HG03135 (cell line): ENCODE results near the gene TMEM117.

Experiments
- ATAC-seq: cut with Tn5 transposase; IDR thresholded peaks from one replicate; pipeline ENCODE4 v1.9.1; 2021; ENCODE audit warnings: mild to moderate bottlenecking, moderate library complexity; ENCODE audit not compliant: unreplicated experiment

Gene TMEM117

DNA sequence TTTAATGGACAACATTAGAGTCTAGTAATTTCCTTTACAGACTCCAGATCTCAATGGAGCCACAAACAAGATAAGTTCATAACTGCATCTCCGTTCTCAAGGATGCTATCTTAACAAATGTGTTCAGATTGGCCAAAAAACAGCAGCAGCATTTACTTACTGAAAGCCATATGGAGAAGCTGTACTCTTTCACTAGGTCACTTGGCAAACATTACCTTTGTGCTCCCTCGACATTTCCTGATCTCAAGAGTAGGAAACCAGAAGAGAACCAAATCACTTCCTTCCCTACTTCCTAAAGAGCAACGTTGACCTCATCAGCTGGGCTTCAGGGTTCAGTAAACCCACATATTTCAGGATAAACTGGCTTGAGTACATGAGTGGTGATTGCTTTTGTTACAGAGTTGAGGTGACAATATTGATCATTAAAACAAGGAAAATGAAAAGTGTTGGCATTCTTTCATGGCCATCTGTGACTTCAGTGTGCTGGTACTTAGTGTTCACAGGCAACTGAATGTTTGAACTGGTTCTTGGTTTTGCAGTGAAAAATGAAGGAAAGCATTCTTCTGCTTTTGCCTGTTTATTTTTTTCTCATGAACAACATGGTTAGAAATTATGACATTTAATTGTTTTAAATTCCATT, 449.6 kb downstream of the TMEM117 start:
- no peak for ATAC-seq

DNA sequence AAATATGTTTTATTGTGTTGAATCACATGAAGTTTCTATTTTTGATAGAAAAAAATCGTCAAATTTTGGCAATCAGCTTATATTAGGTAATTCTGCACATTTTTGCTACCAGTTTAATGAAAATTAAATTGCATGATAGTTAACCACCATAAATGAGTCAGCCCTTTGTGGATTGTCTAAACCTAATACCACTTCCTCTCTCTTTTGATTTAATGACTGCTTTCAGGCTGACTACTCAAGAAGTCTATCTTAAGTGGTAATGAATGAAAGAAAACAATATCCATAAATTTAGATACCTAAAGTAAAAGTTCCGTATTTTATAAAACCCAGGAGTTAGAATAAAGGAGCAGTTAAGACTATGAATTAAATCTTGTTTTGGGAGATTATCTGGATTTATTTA, 450.5 kb downstream of the TMEM117 start:
- ATAC-seq, result no peak

DNA sequence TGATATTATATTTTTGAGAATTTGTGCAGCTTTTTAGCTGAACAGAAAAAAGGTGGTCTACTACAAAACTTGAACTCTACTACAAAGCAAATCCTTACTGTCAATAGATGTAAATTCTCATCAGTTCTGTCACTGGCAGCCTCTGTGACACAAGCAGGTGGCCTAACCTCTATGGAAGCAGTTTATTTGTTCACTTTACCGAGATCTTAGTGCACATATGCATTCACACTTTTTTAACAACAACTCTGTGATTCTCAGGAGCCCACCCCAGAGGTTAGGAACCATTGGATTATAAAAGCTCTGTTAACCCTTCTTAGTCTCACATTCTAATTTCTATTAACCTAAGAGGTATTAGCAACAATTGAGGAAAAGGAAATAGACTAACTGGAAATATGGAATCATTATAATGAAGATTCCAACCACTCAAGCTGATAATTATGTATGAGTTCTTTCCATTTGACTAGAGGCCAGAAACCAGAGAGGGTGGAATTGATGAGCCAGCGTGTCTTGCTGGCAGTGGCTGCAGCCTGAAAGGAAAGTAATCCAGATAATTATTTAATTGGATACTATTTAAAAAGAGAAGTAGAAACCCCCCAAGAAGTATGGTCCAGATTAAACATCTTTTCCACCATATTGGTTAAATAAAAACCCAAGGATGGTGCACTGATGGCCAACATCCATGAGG, 451.1 kb downstream of the TMEM117 start:
- ATAC-seq, result no peak

DNA sequence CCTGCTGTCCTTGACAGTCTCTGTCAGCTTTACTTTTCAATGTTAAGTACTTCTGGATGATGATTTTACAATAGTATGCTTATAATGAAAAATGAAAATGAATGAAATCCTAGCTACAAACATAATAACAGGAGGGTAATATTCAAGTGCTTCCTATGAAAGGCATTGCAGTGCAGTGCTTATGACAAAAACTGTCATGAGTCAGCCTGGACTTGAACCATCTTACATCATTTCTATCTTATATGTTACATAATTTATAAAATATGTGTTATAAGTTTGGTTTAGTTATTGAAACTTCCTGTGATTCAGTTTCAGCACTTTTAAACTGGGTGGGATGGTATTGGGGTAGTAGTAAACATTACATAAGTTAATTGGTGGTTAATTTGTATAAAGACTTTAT, 451.7 kb downstream of the TMEM117 start:
- no peak for ATAC-seq

DNA sequence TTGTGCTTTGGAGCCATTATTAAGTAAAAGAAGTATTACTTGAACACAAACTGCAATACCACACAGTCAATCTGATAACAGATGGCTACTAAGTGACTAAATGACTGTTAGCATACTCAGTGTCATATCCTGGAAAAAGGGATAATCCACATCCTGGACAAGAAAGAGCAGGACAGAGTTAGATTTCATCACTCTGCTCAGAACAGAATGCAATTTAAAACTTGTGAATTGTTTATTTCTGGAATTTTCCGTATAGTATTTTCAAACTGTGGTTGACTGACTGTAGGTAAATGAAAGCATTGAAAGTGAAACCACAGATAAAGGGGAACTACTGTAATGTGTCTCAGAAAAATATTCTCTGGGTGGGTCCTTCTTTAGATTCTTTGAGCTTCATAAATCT, 458.8 kb downstream of the TMEM117 start:
- ATAC-seq, result peak; percentile 89

DNA sequence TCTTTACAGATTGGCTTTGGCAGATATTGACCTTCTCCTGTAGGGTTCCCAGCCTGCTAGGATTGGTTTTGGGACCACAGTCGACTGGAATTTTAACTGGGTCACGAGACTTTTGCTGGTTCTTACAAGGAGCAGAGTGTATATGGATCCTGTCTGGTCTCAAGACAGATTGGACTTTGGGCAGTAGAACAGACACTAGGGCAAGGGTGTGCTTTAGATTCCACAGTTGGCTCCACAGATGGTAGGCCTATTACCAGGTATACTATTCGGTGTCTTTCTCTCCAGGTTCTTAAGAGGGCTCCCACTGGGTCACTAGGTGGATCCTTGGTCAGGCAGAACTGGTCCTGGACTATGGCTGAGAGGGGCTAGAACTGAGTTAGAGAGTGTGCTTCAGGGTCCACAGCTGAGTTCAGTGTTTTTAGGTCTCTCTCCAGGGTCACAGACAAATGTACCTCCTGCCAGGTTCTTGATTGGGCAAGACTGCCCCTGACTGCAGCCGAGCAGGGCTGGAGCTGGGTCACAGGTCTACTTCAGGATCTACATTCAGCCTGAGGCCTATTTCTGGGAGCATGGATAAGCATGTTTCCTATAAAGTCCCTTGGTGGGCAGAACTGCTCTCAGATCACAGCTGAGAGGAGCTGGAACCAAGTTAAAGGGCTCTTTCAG, 460.2 kb downstream of the TMEM117 start:
- ATAC-seq, result no peak

DNA sequence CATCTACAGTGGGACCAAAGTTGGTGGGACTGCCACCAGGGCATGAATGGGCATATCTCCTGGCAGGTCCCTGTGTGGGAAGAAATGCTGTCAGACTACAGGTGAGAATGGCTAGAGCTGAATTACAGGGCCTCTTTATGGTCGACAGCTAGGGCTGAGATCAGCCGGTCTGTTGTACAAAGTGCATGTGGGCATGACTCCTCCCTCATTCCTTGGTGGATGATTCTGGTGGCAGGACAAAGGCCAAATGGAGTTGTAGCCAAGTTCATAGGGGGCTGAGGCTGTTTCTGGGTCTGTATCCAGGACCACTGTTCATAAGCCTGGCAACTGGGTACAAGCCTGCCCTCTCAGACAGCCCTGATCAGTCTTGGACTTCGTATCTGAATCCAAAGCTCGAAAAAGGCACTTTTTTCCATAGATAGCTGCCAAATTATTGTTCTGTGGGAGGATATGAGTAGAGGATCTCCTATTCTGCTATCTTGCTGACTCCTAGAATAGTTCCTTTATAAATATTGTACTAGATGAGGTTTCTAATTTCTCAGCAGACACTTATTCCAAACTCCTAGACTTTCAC, 460.8 kb downstream of the TMEM117 start:
- no peak for ATAC-seq

DNA sequence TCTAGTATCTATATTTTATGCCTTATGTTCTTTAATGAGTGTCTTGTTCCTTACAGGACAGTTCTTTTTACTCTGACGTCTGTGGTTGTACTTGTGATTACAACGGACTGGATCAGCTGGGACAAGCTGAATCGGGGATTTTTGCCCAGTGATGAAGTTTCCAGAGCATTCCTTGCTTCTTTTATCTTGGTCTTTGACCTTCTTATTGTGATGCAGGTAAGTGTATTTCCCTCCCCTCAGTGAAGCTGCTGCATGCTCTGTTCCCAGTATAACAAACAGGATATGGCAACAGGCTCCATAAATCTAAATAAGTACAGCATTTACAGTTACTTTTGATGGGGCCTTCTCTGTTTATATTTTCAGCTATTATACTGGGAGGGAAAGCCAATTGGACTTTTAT, 463.6 kb downstream of the TMEM117 start:
- ATAC-seq, result no peak

DNA sequence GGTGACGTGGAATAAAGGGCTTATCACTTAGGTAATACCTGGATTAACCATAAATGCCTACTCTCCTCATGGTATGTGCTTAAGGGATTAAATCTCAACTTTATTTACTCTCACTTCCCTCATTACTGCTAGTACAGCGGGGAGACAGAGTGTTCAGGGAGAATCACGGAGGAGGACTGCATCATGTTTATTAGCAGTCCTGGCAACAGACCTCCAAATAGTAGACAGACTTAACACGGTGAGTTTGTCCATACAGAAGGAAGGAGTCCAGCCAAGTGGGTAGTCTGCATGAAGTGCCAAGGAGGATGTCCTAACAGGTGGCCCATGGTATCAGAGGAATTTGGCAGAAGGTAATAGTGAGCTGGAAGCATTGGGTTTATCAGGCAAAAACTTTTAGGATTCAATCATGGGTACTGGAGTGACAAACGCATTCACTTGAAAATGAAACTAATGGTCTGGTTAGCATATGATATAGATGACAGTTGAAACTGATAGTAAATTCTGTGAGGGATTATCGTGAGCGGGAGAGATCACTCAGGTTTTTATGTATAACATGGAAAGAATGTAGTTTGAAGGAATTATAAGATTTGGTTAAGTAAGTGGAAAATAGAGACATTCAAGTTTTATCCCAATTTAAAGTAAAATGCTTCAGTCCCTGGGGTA, 471.8 kb downstream of the TMEM117 start:
- ATAC-seq, result no peak

DNA sequence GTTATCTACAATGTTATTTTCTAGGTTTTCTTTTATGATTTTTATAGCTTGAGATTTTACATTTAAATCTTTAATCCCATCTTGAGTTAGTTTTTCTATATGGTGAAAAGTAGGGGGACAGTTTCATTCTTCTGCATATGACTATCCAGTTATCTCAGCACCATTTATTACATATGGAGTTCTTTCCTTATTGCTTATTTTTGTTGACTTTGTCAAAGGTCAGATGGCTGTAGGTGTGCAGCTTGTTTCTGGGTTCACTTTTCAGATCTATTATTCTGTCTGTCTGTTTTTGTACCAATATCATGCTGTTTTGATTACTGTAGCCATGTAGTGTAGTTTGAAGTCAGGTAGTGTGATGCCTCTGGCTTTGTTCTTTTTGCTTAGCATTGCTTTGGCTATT, 477.3 kb downstream of the TMEM117 start:
- ATAC-seq, result no peak

DNA sequence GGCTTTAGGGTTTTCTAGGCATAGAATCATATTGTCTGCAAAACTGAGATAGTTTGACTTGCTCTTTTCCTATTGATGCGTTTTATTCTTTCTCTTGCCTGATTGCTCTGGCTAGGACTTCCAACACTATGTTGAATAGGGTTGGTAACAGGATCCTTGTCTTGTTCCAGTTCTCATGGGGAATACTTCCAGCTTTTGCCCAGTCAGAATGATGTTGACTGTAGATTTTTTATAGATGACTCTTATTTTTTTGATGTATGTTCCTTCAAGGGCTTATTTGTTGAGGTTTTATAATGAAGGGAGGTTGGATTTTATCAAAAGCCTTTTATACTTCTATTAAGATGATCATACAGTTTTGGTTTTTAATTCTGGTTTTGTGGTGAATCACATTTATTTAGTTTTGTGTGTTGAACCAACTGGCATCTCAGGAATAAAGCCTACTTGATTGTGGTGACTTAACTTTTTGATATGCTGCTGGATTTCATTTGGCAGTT, 478.2 kb downstream of the TMEM117 start:
- ATAC-seq, result no peak

DNA sequence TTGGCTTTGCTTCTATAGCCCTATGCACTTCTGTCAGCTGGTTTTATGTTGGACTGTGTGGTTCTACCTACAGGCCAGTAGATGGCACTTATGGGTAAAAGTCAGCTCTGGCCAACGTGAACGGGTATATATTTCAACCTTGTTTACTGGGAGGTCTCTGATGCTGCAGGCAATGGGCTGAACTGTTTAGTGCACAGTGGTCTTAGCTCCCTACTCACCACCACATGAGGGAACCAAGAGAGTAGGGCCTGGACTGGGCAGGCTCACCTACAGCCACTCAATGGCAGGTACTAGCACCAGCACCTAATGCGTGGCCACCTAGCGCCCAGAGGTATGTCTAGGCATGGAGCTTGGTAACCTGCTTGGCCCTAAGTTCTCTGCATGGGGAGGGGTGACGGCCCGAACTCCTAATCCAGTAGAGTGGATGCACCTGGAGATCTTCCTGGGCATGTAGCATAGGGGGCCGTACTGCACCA, 481.8 kb downstream of the TMEM117 start:
- peak; percentile 88 for ATAC-seq

DNA sequence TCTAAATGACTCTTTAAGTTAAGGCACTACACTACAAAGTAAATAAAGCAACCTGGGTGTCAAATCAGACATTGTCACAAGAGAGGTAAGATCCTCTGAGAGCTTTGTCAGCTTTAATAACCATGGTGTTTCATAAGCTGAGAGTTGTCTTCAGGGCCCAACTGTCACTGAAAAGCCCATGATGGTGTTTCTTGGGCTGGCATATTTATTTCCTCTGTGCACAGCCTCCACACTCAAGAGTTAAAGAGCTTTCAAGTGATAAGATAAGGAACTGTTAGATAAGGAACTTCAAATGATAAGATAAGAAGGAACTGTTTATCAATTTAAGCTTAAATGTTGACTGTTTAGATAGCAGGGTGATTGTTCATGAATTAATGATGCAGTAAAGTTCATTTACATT, 495.4 kb downstream of the TMEM117 start:
- ATAC-seq, result no peak

DNA sequence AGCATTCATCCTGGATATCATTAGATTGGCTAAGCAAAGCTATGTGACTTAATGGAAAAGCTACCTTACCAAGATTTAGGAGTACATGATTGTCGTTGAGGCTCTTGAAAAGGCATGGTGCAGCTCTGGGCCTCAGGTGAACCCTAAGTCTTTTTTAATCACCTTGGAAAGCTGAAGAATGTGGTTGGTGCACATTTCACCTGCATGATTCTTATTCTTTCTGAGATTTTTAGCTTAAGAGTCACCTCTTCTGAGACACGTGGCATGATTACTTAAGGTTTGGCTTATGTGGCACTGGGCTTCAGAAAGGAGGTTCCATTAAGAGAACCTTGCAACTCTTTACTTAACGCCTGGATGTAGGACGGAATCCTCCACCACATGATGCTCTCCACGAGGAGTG, 498.5 kb downstream of the TMEM117 start:
- no peak for ATAC-seq

DNA sequence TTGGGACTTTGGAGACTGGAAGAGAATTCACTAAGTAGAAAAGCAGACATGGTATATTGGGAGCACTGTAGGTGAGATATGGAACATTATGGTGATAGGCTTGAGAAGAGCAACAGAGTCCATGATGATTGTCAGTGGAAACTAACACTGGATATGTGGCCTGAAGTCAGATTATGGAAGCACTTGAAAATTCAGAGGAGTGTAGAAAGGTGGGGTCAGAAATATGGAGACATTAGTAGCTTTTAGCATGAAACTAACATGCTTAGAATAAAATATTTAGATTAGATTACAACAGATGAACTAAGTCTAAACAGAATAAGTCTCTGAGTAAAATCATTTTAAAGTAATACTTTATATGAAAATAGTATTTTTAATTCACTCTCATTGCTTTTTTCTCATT, 499.1 kb downstream of the TMEM117 start:
- ATAC-seq, result no peak

DNA sequence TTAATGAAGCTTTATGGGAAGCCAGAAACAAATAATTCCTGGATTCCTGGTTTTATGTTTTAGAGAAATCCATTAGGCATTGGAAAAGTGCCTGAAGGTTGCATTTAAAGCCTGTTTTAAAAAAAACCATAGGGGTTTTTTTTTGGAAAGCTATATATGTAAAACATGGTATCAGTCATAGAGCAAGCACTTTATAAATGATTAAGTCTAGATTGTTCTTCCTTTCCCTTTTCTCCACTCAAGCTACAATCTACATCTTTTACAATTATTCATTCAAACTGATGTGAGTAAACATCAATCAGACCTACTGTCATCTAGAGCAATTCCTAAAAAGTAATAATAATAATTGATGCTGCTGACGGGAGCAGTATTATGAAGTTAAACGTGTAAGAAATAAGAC, 500.7 kb downstream of the TMEM117 start:
- no peak for ATAC-seq

DNA sequence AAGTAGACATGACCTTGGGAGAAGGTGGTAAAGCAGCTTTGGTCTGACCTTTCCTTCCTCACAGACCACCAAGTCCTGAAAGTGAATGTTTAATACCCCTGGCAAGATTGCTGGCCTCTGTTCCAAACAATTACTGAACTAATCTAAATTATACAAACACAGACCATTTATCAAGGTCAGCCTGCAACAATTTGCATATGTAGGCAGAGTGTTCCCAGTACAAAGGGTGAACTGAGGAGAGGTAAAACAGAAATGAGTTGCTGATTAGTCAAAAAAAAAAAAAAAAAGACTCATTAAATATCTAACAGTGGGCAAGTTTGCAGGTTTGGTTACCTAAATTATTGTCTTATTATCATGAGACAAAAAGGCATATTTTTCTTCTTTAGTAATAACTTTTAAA, 506.5 kb downstream of the TMEM117 start:
- ATAC-seq, result no peak

DNA sequence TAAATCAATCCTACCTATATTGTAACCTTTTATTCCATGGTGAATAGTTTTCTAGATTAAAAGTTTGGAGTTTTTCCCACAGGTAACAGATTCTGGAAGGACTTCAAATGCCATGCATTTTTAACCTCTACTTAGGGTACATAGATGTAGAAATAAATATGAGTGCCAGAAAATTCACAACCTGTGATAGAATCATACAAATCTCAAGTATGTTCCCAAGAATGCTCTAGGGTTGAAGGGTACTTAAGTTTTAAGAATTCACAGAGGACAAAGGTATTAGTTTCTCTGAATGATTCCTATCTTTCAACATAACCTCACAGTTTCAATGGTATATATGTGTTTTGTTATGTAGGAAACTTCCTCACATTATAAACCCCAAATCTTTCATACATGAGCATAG, 511.3 kb downstream of the TMEM117 start:
- no peak for ATAC-seq

DNA sequence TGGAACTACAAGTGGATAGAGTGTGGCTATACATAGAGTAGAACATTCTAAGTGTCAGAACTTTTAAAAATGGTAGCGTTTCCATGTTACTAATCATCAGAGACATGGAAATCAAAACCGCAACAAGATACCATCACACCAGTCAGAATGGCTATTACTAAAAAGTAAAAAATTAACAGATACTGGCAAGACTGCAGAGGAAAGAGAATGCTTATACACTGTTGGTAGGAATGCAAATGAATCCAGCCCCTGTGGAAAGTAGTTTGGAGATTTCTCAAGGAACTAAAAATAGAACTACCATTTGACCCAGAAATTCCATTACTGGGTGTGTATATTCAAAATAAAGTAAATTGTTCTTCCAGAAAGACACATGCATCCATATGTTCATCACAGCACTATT, 521.6 kb downstream of the TMEM117 start:
- ATAC-seq, result no peak

DNA sequence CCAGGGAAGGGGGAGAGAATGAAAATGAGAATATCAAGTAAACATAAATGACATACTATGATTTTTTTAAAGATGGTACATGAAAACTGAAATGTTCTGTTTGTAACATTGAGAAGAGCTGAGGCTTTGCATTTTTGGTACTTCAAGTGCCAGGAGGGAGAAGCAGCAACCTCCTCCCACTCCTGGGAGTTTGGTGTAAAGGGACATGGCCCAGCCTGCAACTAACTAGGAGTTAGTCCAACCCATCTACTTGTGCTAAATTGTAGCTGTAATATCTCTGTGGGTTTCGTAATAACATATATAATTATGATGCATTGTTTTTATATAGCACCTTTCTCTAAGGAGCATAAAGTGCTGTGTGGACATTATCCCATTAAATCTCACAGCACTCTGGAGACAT, 522.8 kb downstream of the TMEM117 start:
- ATAC-seq, result no peak

DNA sequence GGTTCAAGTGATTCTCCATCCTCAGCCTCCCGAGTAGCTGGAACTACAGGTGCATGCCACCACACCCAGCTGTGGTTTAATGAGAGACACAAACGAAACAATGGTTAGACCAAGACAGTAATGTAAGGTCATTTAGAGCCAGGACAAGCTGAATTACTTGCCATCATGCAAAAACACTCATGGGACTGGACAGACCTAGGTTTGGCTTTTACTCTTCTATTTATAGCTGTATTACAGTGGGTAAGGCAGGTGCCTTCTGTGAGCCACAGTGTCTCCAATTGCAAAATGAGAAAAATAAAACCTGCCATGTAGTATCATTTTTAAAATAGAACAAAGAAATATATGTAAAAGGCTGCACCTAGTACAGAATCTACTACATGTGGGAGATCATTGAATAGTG, 527.1 kb downstream of the TMEM117 start:
- no peak for ATAC-seq
